WTC11 (cell line): ENCODE data around the gene GPC6. TPM values are rescaled to one million over a fixed set of nuclear protein-coding genes. Genes with fewer than 3 reads are reported as not detected.

Source experiments
- ATAC-seq: fragments of 200-7000 bp; cut with Tn5 transposase; 2 replicates; pipeline ENCODE4 v1.10.0; 2021; ENCODE audit warnings: mild to moderate bottlenecking, moderate library complexity
- CTCF ChIA-PET: fragments of 300-600 bp; sonication (Branson Sonifier 250); formaldehyde crosslinking; loops from one replicate; lab custom pipeline; 2021; ENCODE audit warnings: antibody characterized with exemption; lab: Charles Lee
- POLR2A ChIA-PET: fragments of 350-600 bp; sonication (Branson Sonifier 250); formaldehyde crosslinking; loops from one replicate; lab custom pipeline; 2021; ENCODE audit warnings: antibody characterized with exemption; lab: Charles Lee
- DNase-seq: peaks from one replicate; pipeline ENCODE4 v3.0.0; 2021; ENCODE audit warnings: low spot score
- H3K27ac Mint-ChIP-seq: 2 replicates; pipeline ENCODE4 v1.8.0; 2021; ENCODE audit warnings: mixed read lengths
- H3K27me3 Mint-ChIP-seq: 2 replicates; pipeline ENCODE4 v1.8.0; 2021; ENCODE audit warnings: low read depth, mild to moderate bottlenecking, moderate library complexity, mixed read lengths
- H3K36me3 Mint-ChIP-seq: 2 replicates; pipeline ENCODE4 v1.8.0; 2021; ENCODE audit warnings: mixed read lengths
- H3K4me1 Mint-ChIP-seq: 2 replicates; pipeline ENCODE4 v1.8.0; 2022; ENCODE audit warnings: mixed read lengths
- H3K4me3 Mint-ChIP-seq: 2 replicates; pipeline ENCODE4 v1.8.0; 2021; ENCODE audit warnings: mild to moderate bottlenecking, moderate library complexity, mixed read lengths
- H3K9me3 Mint-ChIP-seq: 2 replicates; pipeline ENCODE4 v1.8.0; 2021; ENCODE audit warnings: mixed read lengths
- ATF2 ChIP-seq: sonication (generic); formaldehyde crosslinking; IDR thresholded peaks from 2 replicates; pipeline ENCODE4 v1.8.1; 2022; ENCODE audit warnings: low read depth, missing genetic modification reagents, borderline replicate concordance
- ATF3 ChIP-seq: sonication (generic); formaldehyde crosslinking; conservative IDR thresholded peaks from 2 replicates; pipeline ENCODE4 v1.8.1; 2022; ENCODE audit warnings: mild to moderate bottlenecking, missing genetic modification reagents
- CREB1 ChIP-seq: sonication (generic); formaldehyde crosslinking; IDR thresholded peaks from 2 replicates; pipeline ENCODE4 v1.8.0; 2023; ENCODE audit warnings: mild to moderate bottlenecking, missing genetic modification reagents
- ELF4 ChIP-seq: sonication (generic); formaldehyde crosslinking; IDR thresholded peaks from 2 replicates; pipeline ENCODE4 v1.8.1; 2022; ENCODE audit warnings: low read depth, mild to moderate bottlenecking, moderate library complexity, missing genetic modification reagents
- FOXK1 ChIP-seq: sonication (generic); formaldehyde crosslinking; IDR thresholded peaks from 2 replicates; pipeline ENCODE4 v1.8.0; 2022; ENCODE audit warnings: mild to moderate bottlenecking, moderate library complexity, missing genetic modification reagents
- GABPB1 ChIP-seq: sonication (generic); formaldehyde crosslinking; IDR thresholded peaks from 2 replicates; pipeline ENCODE4 v1.8.1; 2023; ENCODE audit warnings: mild to moderate bottlenecking, missing genetic modification reagents
- HMGA2 ChIP-seq: fragments of 250-450 bp; sonication (Bioruptor Pico); IDR thresholded peaks from 2 replicates; pipeline ENCODE4 v1.4.0; 2021; ENCODE audit warnings: mild to moderate bottlenecking, moderate library complexity
- MAX ChIP-seq: sonication (generic); formaldehyde crosslinking; IDR thresholded peaks from 2 replicates; pipeline ENCODE4 v1.8.0; 2022; ENCODE audit warnings: mild to moderate bottlenecking, missing genetic modification reagents
- OVOL2 ChIP-seq: fragments of 250-450 bp; sonication (Bioruptor Pico); IDR thresholded peaks from 2 replicates; pipeline ENCODE4 v1.9.0; 2021; ENCODE audit warnings: mild to moderate bottlenecking, borderline replicate concordance
- TCF7 ChIP-seq: sonication (generic); formaldehyde crosslinking; IDR thresholded peaks from 2 replicates; pipeline ENCODE4 v1.8.0; 2022; ENCODE audit warnings: mild to moderate bottlenecking, low read depth, missing genetic modification reagents, moderate library complexity
- USF1 ChIP-seq: sonication (generic); formaldehyde crosslinking; IDR thresholded peaks from 2 replicates; pipeline ENCODE4 v1.8.0; 2022; ENCODE audit warnings: mild to moderate bottlenecking, missing genetic modification reagents
- ZBTB43 ChIP-seq: sonication (generic); formaldehyde crosslinking; IDR thresholded peaks from 2 replicates; pipeline ENCODE4 v1.8.1; 2023; ENCODE audit warnings: mild to moderate bottlenecking, missing genetic modification reagents
- ZNF121 ChIP-seq: sonication (generic); formaldehyde crosslinking; IDR thresholded peaks from 2 replicates; pipeline ENCODE4 v1.8.0; 2023; ENCODE audit warnings: missing genetic modification reagents
- ZNF219 ChIP-seq: sonication (generic); formaldehyde crosslinking; IDR thresholded peaks from 2 replicates; pipeline ENCODE4 v1.8.0; 2023; ENCODE audit warnings: missing genetic modification reagents, mild to moderate bottlenecking, borderline replicate concordance
- ZNF317 ChIP-seq: sonication (generic); formaldehyde crosslinking; IDR thresholded peaks from 2 replicates; pipeline ENCODE4 v1.8.1; 2023; ENCODE audit warnings: low read depth, mild to moderate bottlenecking, moderate library complexity, missing genetic modification reagents, borderline replicate concordance
- ZNF423 ChIP-seq: fragments of 250-450 bp; sonication (Bioruptor Pico); IDR thresholded peaks from 2 replicates; pipeline ENCODE4 v2.1.2; 2022; ENCODE audit warnings: mild to moderate bottlenecking, moderate library complexity
- total RNA-seq: library from RNA; stranded (reverse); gene quantifications from 3 replicates; pipeline ENCODE4 v1.2.3, GENCODE V29; 2021
- TF ChIP-seq, protein P1 (sequence below): sonication (generic); formaldehyde crosslinking; IDR thresholded peaks from 2 replicates; pipeline ENCODE4 v1.8.0; 2022; ENCODE audit warnings: missing genetic modification reagents
- TF ChIP-seq, protein P2 (sequence below): fragments of 250-450 bp; sonication (Bioruptor Pico); conservative IDR thresholded peaks from 2 replicates; pipeline ENCODE4 v1.9.0; 2021; ENCODE audit warnings: mild to moderate bottlenecking
- TF ChIP-seq, protein P3 (sequence below): sonication (generic); formaldehyde crosslinking; IDR thresholded peaks from 2 replicates; pipeline ENCODE4 v1.8.0; 2022; ENCODE audit warnings: mild to moderate bottlenecking, missing genetic modification reagents
- TF ChIP-seq, protein P4 (sequence below): fragments of 250-450 bp; sonication (Bioruptor Pico); IDR thresholded peaks from 2 replicates; pipeline ENCODE4 v2.1.2; 2022; ENCODE audit warnings: mild to moderate bottlenecking, moderate library complexity

The GPC6 gene
- total RNA-seq, 1 experiment from 2014 or later = 19.5 TPM

GRCh38 chr13:94308832-94309231 is 1082.2 kb downstream of the GPC6 start:
- Mint-ChIP-seq H3K36me3 (no peaks in the 10 kb centered on the region), H3K4me3 (no peak overlapping the region), H3K27ac (no peak overlapping the region), H3K27me3 (no peaks in the 10 kb centered on the region), H3K4me1 (peaks cover 43% of the 10 kb centered on the region), H3K9me3 (no peaks in the 10 kb centered on the region)
- DNase-seq (no peak), ATAC-seq (no peak)
- TF ChIP-seq GABPB1 (no peak), ATF3 (no peak), ATF2 (CRISPR knock-in tag) (no peak), ZNF317 (no peak), ZNF219 (CRISPR knock-in tag) (no peak), ZNF423 (no peak), FOXK1 (CRISPR knock-in tag) (no peak), ELF4 (CRISPR knock-in tag) (no peak), OVOL2 (CRISPR knock-in tag) (no peak), USF1 (CRISPR knock-in tag) (no peak), ZBTB43 (CRISPR knock-in tag) (no peak), TCF7 (no peak), ZNF121 (CRISPR knock-in tag) (no peak), MAX (CRISPR knock-in tag) (no peak), CREB1 (CRISPR knock-in tag) (no peak), HMGA2 (CRISPR knock-in tag) (no peak)
- TF ChIP-seq, protein P1, sequence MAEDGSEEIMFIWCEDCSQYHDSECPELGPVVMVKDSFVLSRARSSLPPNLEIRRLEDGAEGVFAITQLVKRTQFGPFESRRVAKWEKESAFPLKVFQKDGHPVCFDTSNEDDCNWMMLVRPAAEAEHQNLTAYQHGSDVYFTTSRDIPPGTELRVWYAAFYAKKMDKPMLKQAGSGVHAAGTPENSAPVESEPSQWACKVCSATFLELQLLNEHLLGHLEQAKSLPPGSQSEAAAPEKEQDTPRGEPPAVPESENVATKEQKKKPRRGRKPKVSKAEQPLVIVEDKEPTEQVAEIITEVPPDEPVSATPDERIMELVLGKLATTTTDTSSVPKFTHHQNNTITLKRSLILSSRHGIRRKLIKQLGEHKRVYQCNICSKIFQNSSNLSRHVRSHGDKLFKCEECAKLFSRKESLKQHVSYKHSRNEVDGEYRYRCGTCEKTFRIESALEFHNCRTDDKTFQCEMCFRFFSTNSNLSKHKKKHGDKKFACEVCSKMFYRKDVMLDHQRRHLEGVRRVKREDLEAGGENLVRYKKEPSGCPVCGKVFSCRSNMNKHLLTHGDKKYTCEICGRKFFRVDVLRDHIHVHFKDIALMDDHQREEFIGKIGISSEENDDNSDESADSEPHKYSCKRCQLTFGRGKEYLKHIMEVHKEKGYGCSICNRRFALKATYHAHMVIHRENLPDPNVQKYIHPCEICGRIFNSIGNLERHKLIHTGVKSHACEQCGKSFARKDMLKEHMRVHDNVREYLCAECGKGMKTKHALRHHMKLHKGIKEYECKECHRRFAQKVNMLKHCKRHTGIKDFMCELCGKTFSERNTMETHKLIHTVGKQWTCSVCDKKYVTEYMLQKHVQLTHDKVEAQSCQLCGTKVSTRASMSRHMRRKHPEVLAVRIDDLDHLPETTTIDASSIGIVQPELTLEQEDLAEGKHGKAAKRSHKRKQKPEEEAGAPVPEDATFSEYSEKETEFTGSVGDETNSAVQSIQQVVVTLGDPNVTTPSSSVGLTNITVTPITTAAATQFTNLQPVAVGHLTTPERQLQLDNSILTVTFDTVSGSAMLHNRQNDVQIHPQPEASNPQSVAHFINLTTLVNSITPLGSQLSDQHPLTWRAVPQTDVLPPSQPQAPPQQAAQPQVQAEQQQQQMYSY (CRISPR knock-in tag) = no peak
- TF ChIP-seq, protein P2, sequence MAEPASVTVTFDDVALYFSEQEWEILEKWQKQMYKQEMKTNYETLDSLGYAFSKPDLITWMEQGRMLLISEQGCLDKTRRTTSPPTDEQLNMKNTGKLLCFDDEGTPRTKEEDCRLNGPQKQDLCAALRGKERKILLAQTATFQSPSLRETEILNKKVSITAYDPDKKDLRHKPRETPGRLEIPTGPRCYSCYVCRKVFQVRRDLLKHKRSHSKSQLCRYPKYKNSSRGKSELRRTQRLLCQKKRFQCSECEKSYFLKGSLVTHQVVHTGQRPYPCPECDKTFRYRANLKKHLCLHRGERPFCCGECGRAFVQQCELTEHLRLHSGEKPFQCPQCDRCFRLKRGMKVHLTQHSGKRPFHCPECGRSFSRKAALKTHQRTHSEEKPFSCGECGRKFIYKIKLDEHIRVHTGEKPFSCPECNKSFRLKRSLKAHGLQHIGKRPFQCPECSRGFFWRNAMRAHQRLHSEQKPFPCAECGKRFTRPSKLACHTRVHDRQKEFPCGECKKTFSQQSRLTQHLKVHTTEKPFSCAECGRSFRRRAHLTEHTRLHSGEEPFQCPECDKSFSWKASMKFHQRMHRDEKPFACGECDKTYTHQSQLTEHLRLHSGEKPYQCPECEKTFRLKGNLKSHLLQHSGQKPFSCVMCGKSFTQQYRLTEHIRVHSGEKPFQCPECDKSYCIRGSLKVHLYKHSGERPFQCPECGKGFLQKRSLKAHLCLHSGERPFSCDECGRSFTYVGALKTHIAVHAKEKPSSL (CRISPR knock-in tag) = no peak
- TF ChIP-seq, protein P3, sequence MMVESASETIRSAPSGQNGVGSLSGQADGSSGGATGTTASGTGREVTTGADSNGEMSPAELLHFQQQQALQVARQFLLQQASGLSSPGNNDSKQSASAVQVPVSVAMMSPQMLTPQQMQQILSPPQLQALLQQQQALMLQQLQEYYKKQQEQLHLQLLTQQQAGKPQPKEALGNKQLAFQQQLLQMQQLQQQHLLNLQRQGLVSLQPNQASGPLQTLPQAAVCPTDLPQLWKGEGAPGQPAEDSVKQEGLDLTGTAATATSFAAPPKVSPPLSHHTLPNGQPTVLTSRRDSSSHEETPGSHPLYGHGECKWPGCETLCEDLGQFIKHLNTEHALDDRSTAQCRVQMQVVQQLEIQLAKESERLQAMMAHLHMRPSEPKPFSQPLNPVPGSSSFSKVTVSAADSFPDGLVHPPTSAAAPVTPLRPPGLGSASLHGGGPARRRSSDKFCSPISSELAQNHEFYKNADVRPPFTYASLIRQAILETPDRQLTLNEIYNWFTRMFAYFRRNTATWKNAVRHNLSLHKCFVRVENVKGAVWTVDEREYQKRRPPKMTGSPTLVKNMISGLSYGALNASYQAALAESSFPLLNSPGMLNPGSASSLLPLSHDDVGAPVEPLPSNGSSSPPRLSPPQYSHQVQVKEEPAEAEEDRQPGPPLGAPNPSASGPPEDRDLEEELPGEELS = no peak
- TF ChIP-seq, protein P4, sequence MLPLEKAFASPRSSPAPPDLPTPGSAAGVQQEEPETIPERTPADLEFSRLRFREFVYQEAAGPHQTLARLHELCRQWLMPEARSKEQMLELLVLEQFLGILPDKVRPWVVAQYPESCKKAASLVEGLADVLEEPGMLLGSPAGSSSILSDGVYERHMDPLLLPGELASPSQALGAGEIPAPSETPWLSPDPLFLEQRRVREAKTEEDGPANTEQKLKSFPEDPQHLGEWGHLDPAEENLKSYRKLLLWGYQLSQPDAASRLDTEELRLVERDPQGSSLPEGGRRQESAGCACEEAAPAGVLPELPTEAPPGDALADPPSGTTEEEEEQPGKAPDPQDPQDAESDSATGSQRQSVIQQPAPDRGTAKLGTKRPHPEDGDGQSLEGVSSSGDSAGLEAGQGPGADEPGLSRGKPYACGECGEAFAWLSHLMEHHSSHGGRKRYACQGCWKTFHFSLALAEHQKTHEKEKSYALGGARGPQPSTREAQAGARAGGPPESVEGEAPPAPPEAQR (CRISPR knock-in tag) = no peak
- CTCF ChIA-PET = interaction anchor here (0.6 kb wide), 1 partner anchor 100 kb away, joined by 3 read pairs; no protein-coding TSS in a partner anchor
- POLR2A ChIA-PET = no interaction called here
